A549 (cell line): ENCODE results near the gene HMCN1.

Experiments used
- CEBPB ChIP-seq, 2 experiments: fragments of >200 bp in 1 of 2; sonication (Bioruptor Twin) in 1 of 2; formaldehyde crosslinking in 1 of 2; IDR thresholded peaks; 2 replicates each; pipeline ENCODE4 v1.6.1; 2012 to 2016
- JUN ChIP-seq, 2 experiments: fragments of >200 bp; sonication (Bioruptor Twin); formaldehyde crosslinking; IDR thresholded peaks; 2 replicates in 1 of 2; 3 replicates in 1 of 2; pipeline ENCODE4 v1.6.1; 2016 to 2017
- MYC ChIP-seq: IDR thresholded peaks from 2 replicates; pipeline ENCODE4 v1.6.1; 2012; ENCODE audit warnings: mild to moderate bottlenecking, inconsistent platforms, low read length, improper control_type of control experiment, borderline replicate concordance
- NFE2L2 ChIP-seq: fragments of 150-350 bp; conservative IDR thresholded peaks from 2 replicates; pipeline ENCODE4 v1.6.1; 2014; ENCODE audit warnings: low read length
- PBX3 ChIP-seq: IDR thresholded peaks from 2 replicates; pipeline ENCODE4 v1.6.1; 2012
- POLR2A ChIP-seq: IDR thresholded peaks from 2 replicates; pipeline ENCODE4 v1.6.1; 2012; ENCODE audit warnings: mild to moderate bottlenecking, low read length
- RAD21 ChIP-seq, 2 experiments: fragments of >200 bp in 1 of 2; sonication (Bioruptor Twin) in 1 of 2; formaldehyde crosslinking in 1 of 2; IDR thresholded peaks in 1 of 2; conservative IDR thresholded peaks in 1 of 2; 2 replicates in 1 of 2; 3 replicates in 1 of 2; pipeline ENCODE4 v1.6.1; 2012 to 2018; ENCODE audit warnings: inconsistent platforms in 1 of 2
- TF ChIP-seq, protein P1 (sequence below): fragments of 450-650 bp; IDR thresholded peaks from 2 replicates; pipeline ENCODE4 v1.6.1; 2014; ENCODE audit warnings: antibody characterized with exemption
- TF ChIP-seq, protein P2 (sequence below): fragments of >200 bp; sonication (Bioruptor Twin); formaldehyde crosslinking; IDR thresholded peaks from 3 replicates; pipeline ENCODE4 v1.5.1; 2016
- TF ChIP-seq, protein P3 (sequence below): fragments of 200-600 bp; sonication (generic); IDR thresholded peaks from 2 replicates; pipeline ENCODE4 v1.6.1; 2016; ENCODE audit warnings: antibody characterized with exemption, mild to moderate bottlenecking, moderate library complexity

GRCh38 chr1:185786524-185786923 is 52.3 kb downstream of the HMCN1 start:
- no peak for TF ChIP-seq RAD21 (conservative IDR thresholded peaks at IDR 0.05 in 1 of 2, IDR thresholded peaks at IDR 0.05 in 1 of 2)
- TF ChIP-seq, protein P1, sequence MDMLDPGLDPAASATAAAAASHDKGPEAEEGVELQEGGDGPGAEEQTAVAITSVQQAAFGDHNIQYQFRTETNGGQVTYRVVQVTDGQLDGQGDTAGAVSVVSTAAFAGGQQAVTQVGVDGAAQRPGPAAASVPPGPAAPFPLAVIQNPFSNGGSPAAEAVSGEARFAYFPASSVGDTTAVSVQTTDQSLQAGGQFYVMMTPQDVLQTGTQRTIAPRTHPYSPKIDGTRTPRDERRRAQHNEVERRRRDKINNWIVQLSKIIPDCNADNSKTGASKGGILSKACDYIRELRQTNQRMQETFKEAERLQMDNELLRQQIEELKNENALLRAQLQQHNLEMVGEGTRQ, result no peak
- no peak for TF ChIP-seq MYC
- TF ChIP-seq, protein P2, sequence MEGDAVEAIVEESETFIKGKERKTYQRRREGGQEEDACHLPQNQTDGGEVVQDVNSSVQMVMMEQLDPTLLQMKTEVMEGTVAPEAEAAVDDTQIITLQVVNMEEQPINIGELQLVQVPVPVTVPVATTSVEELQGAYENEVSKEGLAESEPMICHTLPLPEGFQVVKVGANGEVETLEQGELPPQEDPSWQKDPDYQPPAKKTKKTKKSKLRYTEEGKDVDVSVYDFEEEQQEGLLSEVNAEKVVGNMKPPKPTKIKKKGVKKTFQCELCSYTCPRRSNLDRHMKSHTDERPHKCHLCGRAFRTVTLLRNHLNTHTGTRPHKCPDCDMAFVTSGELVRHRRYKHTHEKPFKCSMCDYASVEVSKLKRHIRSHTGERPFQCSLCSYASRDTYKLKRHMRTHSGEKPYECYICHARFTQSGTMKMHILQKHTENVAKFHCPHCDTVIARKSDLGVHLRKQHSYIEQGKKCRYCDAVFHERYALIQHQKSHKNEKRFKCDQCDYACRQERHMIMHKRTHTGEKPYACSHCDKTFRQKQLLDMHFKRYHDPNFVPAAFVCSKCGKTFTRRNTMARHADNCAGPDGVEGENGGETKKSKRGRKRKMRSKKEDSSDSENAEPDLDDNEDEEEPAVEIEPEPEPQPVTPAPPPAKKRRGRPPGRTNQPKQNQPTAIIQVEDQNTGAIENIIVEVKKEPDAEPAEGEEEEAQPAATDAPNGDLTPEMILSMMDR, result no peak
- no peak for TF ChIP-seq PBX3
- no peak for TF ChIP-seq NFE2L2
- no peak for TF ChIP-seq JUN (IDR thresholded peaks at IDR 0.05)
- no peak for TF ChIP-seq POLR2A
- TF ChIP-seq CEBPB (IDR thresholded peaks at IDR 0.05), result no peak
- TF ChIP-seq, protein P3, sequence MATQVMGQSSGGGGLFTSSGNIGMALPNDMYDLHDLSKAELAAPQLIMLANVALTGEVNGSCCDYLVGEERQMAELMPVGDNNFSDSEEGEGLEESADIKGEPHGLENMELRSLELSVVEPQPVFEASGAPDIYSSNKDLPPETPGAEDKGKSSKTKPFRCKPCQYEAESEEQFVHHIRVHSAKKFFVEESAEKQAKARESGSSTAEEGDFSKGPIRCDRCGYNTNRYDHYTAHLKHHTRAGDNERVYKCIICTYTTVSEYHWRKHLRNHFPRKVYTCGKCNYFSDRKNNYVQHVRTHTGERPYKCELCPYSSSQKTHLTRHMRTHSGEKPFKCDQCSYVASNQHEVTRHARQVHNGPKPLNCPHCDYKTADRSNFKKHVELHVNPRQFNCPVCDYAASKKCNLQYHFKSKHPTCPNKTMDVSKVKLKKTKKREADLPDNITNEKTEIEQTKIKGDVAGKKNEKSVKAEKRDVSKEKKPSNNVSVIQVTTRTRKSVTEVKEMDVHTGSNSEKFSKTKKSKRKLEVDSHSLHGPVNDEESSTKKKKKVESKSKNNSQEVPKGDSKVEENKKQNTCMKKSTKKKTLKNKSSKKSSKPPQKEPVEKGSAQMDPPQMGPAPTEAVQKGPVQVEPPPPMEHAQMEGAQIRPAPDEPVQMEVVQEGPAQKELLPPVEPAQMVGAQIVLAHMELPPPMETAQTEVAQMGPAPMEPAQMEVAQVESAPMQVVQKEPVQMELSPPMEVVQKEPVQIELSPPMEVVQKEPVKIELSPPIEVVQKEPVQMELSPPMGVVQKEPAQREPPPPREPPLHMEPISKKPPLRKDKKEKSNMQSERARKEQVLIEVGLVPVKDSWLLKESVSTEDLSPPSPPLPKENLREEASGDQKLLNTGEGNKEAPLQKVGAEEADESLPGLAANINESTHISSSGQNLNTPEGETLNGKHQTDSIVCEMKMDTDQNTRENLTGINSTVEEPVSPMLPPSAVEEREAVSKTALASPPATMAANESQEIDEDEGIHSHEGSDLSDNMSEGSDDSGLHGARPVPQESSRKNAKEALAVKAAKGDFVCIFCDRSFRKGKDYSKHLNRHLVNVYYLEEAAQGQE, result no peak
